SU-DHL-6 (cell line): ENCODE data around the gene SETDB2.

ENCODE experiments used
- H2AFZ ChIP-seq: fragments of 200-600 bp; sonication (generic); 2 replicates; pipeline ENCODE4 v1.6.1; 2014; ENCODE audit warnings: low read depth, mild to moderate bottlenecking, moderate library complexity, mixed read lengths, antibody characterized with exemption, low read length; ENCODE audit not compliant: severe bottlenecking
- H3F3A ChIP-seq: fragments of 200-600 bp; shearing (Covaris generic); 2 replicates; pipeline ENCODE4 v1.6.0; 2016; ENCODE audit warnings: antibody characterized with exemption, mild to moderate bottlenecking; ENCODE audit not compliant: insufficient read depth
- H3K27ac ChIP-seq: fragments of 200-600 bp; sonication (generic); 2 replicates; pipeline ENCODE4 v1.5.1; 2016; ENCODE audit warnings: low read depth, mild to moderate bottlenecking, low read length, moderate library complexity, mixed read lengths
- H3K27me3 ChIP-seq: fragments of 200-600 bp; sonication (generic), shearing (Covaris generic); 2 replicates; pipeline ENCODE4 v1.6.0; 2014; ENCODE audit warnings: mild to moderate bottlenecking, low read length
- H3K36me3 ChIP-seq: fragments of 200-600 bp; sonication (generic); 2 replicates; pipeline ENCODE4 v1.6.1; 2014; ENCODE audit warnings: mild to moderate bottlenecking, low read length, mixed read lengths
- H3K4me2 ChIP-seq: fragments of 300-600, 200-600 bp; shearing (Covaris generic), sonication (generic); 2 replicates; pipeline ENCODE4 v1.6.0; 2014; ENCODE audit warnings: low read length, low read depth, mild to moderate bottlenecking; ENCODE audit not compliant: poor library complexity, severe bottlenecking
- H3K4me3 ChIP-seq: fragments of 200-600 bp; sonication (generic); 2 replicates; pipeline ENCODE4 v1.5.1; 2014; ENCODE audit warnings: antibody characterized with exemption, low read length, mild to moderate bottlenecking, mixed read lengths; ENCODE audit not compliant: insufficient read depth, poor library complexity, severe bottlenecking
- H3K79me2 ChIP-seq: fragments of 200-600 bp; sonication (generic); 2 replicates; pipeline ENCODE4 v1.6.1; 2014; ENCODE audit warnings: mild to moderate bottlenecking, low read length, moderate library complexity; ENCODE audit not compliant: insufficient read depth
- H3K9ac ChIP-seq: fragments of 200-600 bp; sonication (generic); 2 replicates; pipeline ENCODE4 v1.7.0; 2014; ENCODE audit warnings: mild to moderate bottlenecking, low read length
- H3K9me2 ChIP-seq: fragments of 200-600 bp; sonication (generic); replicated peaks from 2 replicates; pipeline ENCODE4 v1.6.1; 2014; ENCODE audit warnings: low read length; ENCODE audit not compliant: insufficient read depth
- H3K9me3 ChIP-seq: fragments of 200-600 bp; sonication (generic); 2 replicates; pipeline ENCODE4 v1.6.1; 2014; ENCODE audit warnings: low read length, mixed read lengths; ENCODE audit not compliant: insufficient read depth
- H4K20me1 ChIP-seq: fragments of 200-600 bp; sonication (generic); 2 replicates; pipeline ENCODE4 v1.6.1; 2014; ENCODE audit warnings: low read depth, mild to moderate bottlenecking, antibody characterized with exemption, low read length, moderate library complexity, mixed read lengths
- CTCF ChIP-seq: fragments of 200-600 bp; sonication (generic); IDR thresholded peaks from one replicate; pipeline ENCODE4 v1.5.1; 2017; ENCODE audit warnings: antibody characterized with exemption, mild to moderate bottlenecking, low read length, moderate library complexity; ENCODE audit not compliant: insufficient read depth, poor library complexity, severe bottlenecking
- EZH2phosphoT487 ChIP-seq: fragments of 200-600 bp; sonication (generic), shearing (Covaris generic); conservative IDR thresholded peaks from 2 replicates; pipeline ENCODE4 v1.6.1; 2018; ENCODE audit warnings: mild to moderate bottlenecking, antibody characterized with exemption, low read length, moderate library complexity, mixed read lengths

The SETDB2 gene

DNA sequence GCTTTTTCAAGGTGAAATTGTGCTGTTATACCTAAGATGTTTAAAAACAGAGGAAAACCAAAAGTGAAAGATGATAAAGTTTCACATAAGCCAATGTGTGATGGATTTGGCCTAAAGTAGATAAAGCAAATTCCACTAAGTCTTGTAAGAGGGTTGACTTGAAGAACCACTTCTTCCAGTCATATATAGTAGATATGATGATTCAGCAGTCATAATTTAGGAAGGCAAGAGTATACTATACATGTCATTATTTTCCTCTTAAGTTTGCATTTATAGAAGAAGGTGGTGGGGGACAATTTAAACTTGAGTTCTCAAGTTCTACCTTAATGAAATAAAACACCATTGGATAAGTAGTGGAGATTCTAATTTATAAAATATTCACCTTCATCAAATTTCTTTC is 88.9 kb downstream of the SETDB2 start:
- H3K9ac ChIP-seq: no peak overlapping the region
- no peak overlapping the region for H3K4me3 ChIP-seq
- no peaks in the 10 kb centered on the region for H3K79me2 ChIP-seq
- H2AFZ ChIP-seq: no peak overlapping the region
- no peak overlapping the region for H3K4me2 ChIP-seq
- peaks cover 3% of the 10 kb centered on the region; the same call in 1 of the 2 replicates for H3K36me3 ChIP-seq
- TF ChIP-seq CTCF (no peak), EZH2phosphoT487 (no peak)
- 0 out of 2 replicates have a peak, but pooled peaks cover 7% of the 10 kb centered on the region for H3F3A ChIP-seq
- H3K9me2 ChIP-seq: no peaks in the 10 kb centered on the region
- no peaks in the 10 kb centered on the region for H3K27me3 ChIP-seq
- no peaks in the 10 kb centered on the region for H3K9me3 ChIP-seq
- H3K27ac ChIP-seq: no peak overlapping the region
- H4K20me1 ChIP-seq: no peaks in the 10 kb centered on the region

DNA sequence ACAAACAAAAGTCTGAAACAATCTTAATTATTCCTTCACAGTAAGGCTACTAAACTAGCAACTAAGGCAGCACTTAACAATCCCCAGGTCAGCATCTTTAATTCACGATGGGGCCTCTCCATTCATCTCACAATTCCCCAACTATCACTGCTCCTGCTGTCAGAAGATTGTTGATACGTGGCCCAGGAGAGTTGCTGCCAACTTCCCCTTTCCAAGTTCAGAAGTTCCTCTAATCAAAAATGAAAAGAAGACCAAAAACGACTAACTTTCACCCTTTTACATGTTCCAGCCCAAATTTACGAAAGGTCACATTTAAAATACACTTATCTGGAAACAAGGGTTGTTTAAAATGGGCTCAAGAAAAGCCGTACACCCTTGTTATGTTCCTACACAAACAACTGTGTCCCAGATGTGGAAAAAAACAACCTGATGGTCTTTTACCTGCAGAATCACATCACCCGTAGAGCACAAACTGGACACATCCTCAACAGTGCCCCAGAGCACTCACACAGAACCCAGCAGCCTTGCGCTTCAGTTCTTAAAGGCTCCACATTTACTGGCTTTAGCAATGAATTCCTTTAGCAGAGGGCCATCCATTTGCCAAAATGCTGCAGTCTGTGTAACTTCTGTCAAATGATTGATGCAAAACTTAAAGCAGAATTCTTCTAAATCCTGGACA is 89.7 kb downstream of the SETDB2 start:
- Histone ChIP-seq H3K27me3 (no peaks in the 10 kb centered on the region), H3F3A (0 out of 2 replicates have a peak, but pooled peaks cover 2% of the 10 kb centered on the region), H3K9me3 (no peaks in the 10 kb centered on the region), H2AFZ (no peak overlapping the region), H3K9ac (no peak overlapping the region), H3K9me2 (no peaks in the 10 kb centered on the region), H3K36me3 (peaks cover 3% of the 10 kb centered on the region; the same call in 1 of the 2 replicates), H3K4me2 (no peak overlapping the region), H3K79me2 (no peaks in the 10 kb centered on the region), H4K20me1 (no peaks in the 10 kb centered on the region), H3K4me3 (no peak overlapping the region), H3K27ac (no peak overlapping the region)
- TF ChIP-seq EZH2phosphoT487 (no peak), CTCF (no peak)

- no peak overlapping the region for H3K9ac ChIP-seq
- H3K4me3 ChIP-seq: no peak overlapping the region
- no peak overlapping the region for H3K27ac ChIP-seq
- H3K9me3 ChIP-seq: no peaks in the 10 kb centered on the region
- H4K20me1 ChIP-seq: no peaks in the 10 kb centered on the region
- H3F3A ChIP-seq: no peaks in the 10 kb centered on the region
- H3K36me3 ChIP-seq: peaks cover 15% of the 10 kb centered on the region; the same call in 1 of the 2 replicates
- no peaks in the 10 kb centered on the region for H3K9me2 ChIP-seq
- H2AFZ ChIP-seq: no peak overlapping the region
- H3K27me3 ChIP-seq: no peaks in the 10 kb centered on the region
- TF ChIP-seq EZH2phosphoT487 (no peak), CTCF (no peak)
- H3K4me2 ChIP-seq: no peak overlapping the region
- H3K79me2 ChIP-seq: no peaks in the 10 kb centered on the region
Observed at GRCh38 chr13:49536144-49536873, 92.2 kb downstream of the SETDB2 start.
